Measurements from ENCODE around the gene CPB1. TPM values are rescaled to one million over a fixed set of nuclear protein-coding genes. Genes with fewer than 3 reads are reported as not detected.

Gene CPB1
- total RNA-seq, 1 experiment from 2014 or later = not detected

Other genes starting within 250 kb of the CPB1 start
- gene AGTR1, start 129.9 kb upstream of the CPB1 start, total RNA-seq (2014; rRNA removed; shearing (Covaris generic)) = 0.08 and 0.13 TPM in 2 replicates
- not detected in 2 replicates for gene CPA3, start 37.5 kb downstream of the CPB1 start, total RNA-seq (2014; rRNA removed; shearing (Covaris generic))
- gene GYG1, start 163.7 kb downstream of the CPB1 start, total RNA-seq (2014; rRNA removed; shearing (Covaris generic)) = 35.0 and 35.3 TPM in 2 replicates